Duodenal mucosa (tissue), 2 donors: ENCODE data around the gene OSER1.

Experiments used
- H3K27ac ChIP-seq: one replicate; pipeline ENCODE4 v1.7.0; 2013; ENCODE audit warnings: low read depth, low read length
- H3K27me3 ChIP-seq, 2 donors: one replicate each; pipeline ENCODE4 v1.7.0; 2013; ENCODE audit warnings: low read length in 2 of 2, control low read depth in 1 of 2; ENCODE audit not compliant: insufficient read depth in 2 of 2, control insufficient read depth in 1 of 2
- H3K36me3 ChIP-seq, 2 donors: one replicate each; pipeline ENCODE4 v1.7.0; 2013; ENCODE audit warnings: low read length in 2 of 2, control low read depth in 1 of 2; ENCODE audit not compliant: insufficient read depth in 2 of 2, control insufficient read depth in 1 of 2
- H3K4me1 ChIP-seq, 2 donors: one replicate each; pipeline ENCODE4 v1.7.0; 2013; ENCODE audit warnings: low read length in 2 of 2, control low read depth in 1 of 2; ENCODE audit not compliant: insufficient read depth in 2 of 2, control insufficient read depth in 1 of 2
- H3K4me3 ChIP-seq, 2 donors: one replicate each; pipeline ENCODE4 v1.7.0; 2013; ENCODE audit warnings: low read length in 2 of 2, low read depth in 1 of 2
- H3K9ac ChIP-seq, 2 donors: one replicate each; pipeline ENCODE4 v1.7.0; 2013; ENCODE audit warnings: low read length in 2 of 2, low read depth in 1 of 2
- H3K9me3 ChIP-seq, 2 donors: one replicate each; pipeline ENCODE4 v1.7.0; 2013; ENCODE audit warnings: low read length in 2 of 2, control low read depth in 1 of 2; ENCODE audit not compliant: control insufficient read depth in 1 of 2

Gene OSER1

DNA sequence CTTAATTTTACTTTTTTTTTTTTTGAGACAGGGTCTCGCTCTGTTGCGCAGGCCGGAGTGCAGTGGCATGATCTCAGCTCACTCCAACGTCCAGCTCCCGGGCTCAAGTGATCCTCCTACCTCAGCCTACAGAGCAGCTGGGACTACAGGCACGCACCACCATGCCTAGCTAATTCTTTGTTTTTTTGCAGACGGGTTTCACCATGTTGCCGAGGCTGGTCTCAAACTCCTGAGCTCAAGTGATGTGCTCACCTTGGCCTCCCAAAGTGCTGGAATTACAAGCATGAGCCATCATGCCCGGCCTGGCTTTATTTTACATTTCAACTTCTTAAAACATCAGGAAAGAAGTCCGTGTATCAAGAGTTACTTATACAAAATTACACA lies 5.7 kb downstream of the OSER1 start:
- Histone ChIP-seq H3K9ac (no peak overlapping the region), H3K36me3 (peaks cover 16 to 53% of the 10 kb centered on the region in 2 donors), H3K9me3 (no peaks in the 10 kb centered on the region), H3K27me3 (no peaks in the 10 kb centered on the region), H3K4me1 (peaks cover 26 to 36% of the 10 kb centered on the region in 2 donors), H3K27ac (no peak overlapping the region), H3K4me3 (no peak overlapping the region)

DNA sequence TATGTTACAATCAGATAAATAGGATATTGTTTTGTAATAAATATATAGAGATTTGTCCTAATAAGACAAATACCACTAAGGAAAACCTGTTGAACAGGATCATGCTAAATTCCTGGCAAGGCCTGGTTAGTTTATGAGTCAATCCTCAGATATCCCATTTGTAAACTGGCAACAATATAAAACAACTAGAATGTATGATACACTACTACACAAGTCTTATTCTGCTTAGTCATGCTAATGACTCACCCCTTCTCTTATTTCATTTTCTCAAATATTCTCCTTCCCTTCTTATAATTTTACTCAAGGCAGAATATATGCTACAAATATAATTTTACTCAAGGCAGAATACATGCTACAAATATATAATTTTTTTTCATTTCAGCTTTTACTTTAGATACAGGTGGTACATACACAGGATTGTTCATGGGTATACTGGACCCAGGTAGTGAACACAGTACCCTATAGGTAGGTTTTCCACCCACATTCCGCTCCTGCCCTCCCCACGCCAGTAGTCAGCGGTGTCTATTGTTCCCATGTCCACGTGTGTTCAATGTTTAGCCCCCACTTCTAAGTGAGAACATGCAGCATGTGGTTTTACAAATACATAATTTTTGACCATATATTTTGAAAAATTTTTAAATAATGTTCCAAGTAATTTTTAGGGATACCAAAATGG lies 6.3 kb downstream of the OSER1 start:
- Histone ChIP-seq H3K27me3 (no peaks in the 10 kb centered on the region), H3K9ac (no peak overlapping the region), H3K36me3 (peaks cover 21 to 58% of the 10 kb centered on the region in 2 donors), H3K4me1 (peaks cover 22 to 31% of the 10 kb centered on the region in 2 donors), H3K9me3 (no peaks in the 10 kb centered on the region), H3K4me3 (no peak overlapping the region), H3K27ac (no peak overlapping the region)

DNA sequence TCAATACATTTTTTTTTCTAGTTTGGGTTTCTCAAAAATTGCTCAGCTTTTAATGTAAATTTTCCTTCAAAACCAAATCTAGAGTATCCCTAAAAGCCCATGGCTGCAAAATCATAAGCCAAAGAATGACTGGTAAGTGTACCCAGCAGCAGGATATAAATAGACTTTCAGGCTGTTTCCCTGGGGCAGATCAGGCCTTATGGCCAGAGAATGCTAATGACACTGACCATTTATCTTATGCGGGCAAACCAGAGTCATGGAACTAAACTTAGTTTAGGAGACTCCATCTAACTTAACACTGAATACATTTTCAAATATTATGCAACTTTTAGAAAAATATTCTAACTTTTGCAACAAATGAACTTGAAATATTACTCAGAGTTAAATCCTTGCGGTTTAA lies 7.4 kb downstream of the OSER1 start:
- H3K36me3 ChIP-seq: peaks cover 23 to 66% of the 10 kb centered on the region in 2 donors
- H3K27ac ChIP-seq: no peak overlapping the region
- H3K4me1 ChIP-seq: peaks cover 15 to 20% of the 10 kb centered on the region in 2 donors
- H3K9me3 ChIP-seq: no peaks in the 10 kb centered on the region
- no peaks in the 10 kb centered on the region for H3K27me3 ChIP-seq
- no peak overlapping the region for H3K9ac ChIP-seq
- no peak overlapping the region for H3K4me3 ChIP-seq

DNA sequence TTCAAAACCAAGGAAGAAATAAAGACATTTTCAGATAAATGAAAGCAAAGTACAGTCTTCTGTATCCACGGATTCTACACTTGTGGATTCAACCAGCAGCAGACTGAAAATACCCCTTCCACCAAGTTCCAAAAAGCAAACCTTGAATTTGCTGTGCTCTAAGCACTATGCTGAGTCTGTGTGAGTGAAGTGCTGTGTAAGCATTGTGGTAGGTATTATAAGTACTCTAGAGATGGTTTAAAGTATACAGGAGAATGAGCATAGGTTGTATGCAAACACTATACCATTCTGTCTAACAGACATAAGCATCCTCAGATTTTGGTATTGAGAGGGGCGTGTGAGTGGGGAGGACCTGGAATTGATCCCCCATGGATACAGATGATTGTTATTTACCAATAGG lies 9.6 kb downstream of the OSER1 start:
- no peak overlapping the region for H3K4me3 ChIP-seq
- H3K27ac ChIP-seq: no peak overlapping the region
- H3K9me3 ChIP-seq: no peaks in the 10 kb centered on the region
- no peaks in the 10 kb centered on the region for H3K27me3 ChIP-seq
- H3K9ac ChIP-seq: no peak overlapping the region
- peaks cover under 1 to 4% of the 10 kb centered on the region in 2 donors for H3K4me1 ChIP-seq
- peaks cover 39 to 79% of the 10 kb centered on the region in 2 donors for H3K36me3 ChIP-seq

DNA sequence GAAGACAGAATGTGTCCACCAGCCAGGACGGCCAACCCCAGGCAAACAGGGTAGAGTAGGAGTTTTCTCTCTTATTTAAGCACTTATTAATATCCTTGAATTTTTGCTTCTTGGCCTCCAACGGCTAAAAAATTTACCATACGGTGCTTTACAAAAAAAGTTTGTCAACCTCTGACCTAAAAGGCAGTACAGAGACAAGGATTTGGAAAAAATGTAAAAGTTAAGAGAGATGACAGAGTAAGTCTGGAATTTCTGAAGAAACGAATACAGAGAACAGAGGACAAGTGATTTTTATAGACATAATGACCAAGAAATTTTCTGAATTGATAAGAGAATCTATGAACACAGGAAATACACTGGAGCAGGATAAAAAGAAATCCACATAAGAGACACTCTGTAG lies 10.2 kb downstream of the OSER1 start:
- H3K36me3 ChIP-seq: peaks cover 39 to 73% of the 10 kb centered on the region in 2 donors
- no peak overlapping the region for H3K4me3 ChIP-seq
- H3K4me1 ChIP-seq: peaks cover 0 to 4% of the 10 kb centered on the region in 2 donors
- H3K9ac ChIP-seq: no peak overlapping the region
- no peaks in the 10 kb centered on the region for H3K27me3 ChIP-seq
- H3K27ac ChIP-seq: no peak overlapping the region
- H3K9me3 ChIP-seq: no peaks in the 10 kb centered on the region

DNA sequence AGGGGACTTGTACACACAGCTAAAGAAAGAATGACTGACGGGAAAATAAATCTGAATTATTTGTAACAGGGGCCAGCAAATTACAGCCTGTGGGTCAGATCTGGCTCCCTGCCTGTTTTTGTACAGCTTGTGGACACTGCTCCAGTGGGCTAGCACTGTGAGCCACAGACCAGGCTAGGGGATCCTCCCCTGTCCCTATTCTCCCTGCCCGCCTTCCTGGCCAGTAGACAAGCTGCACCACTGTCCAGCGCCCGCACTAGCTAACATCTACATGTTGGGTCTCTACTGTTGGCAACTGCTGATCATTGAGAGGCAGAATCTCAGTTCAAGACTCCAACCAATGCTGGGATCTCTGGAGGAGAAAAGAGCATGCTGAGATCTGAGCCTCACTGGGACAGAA lies 10.7 kb downstream of the OSER1 start:
- no peak overlapping the region for H3K9ac ChIP-seq
- no peak overlapping the region for H3K4me3 ChIP-seq
- H3K36me3 ChIP-seq: peaks cover 39 to 69% of the 10 kb centered on the region in 2 donors
- no peak overlapping the region for H3K27ac ChIP-seq
- H3K9me3 ChIP-seq: no peaks in the 10 kb centered on the region
- no peaks in the 10 kb centered on the region for H3K27me3 ChIP-seq
- peaks cover 0 to 4% of the 10 kb centered on the region in 2 donors for H3K4me1 ChIP-seq

DNA sequence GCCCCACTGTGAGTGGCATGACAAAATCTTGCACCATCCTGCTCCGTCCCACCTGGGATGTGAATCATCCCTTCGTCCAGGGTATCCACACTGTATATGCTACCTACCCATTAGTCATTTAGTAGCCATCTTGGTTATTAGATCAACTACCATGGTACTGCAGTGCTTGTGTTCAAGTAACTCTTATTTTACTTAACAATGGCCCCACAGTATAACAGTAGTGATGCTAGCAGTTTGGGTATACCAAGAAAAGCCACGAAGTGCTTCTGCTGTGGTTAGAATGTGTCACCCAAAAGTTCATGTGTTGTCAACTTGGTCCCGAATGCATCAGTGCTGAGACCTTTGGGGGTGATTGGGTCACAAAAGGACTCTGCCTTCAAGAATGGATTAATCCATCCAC lies 11.7 kb downstream of the OSER1 start:
- H3K9me3 ChIP-seq: no peaks in the 10 kb centered on the region
- H3K36me3 ChIP-seq: peaks cover 39 to 65% of the 10 kb centered on the region in 2 donors
- H3K9ac ChIP-seq: no peak overlapping the region
- no peaks in the 10 kb centered on the region for H3K27me3 ChIP-seq
- H3K4me3 ChIP-seq: no peak overlapping the region
- no peak overlapping the region for H3K27ac ChIP-seq
- H3K4me1 ChIP-seq: no peaks in the 10 kb centered on the region

DNA sequence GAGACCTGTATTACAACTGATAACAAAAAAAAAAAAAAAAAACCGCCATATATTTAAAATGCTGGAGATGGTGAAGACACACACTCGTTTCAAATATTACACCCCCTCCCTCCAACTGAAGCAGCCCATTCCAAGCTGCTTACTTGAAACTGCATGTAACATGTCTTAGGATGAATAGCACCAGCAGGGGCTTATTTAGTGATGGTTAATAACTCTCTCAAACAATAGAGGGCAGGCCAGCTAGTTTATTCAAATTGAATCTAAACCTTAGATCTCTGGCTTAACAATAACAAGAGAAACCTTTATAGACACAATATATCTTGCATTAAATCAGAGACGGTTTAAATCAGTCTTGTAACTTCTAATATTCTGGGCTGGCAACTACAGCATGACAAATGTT lies 14.3 kb downstream of the OSER1 start:
- H3K36me3 ChIP-seq: peaks cover 27 to 44% of the 10 kb centered on the region in 2 donors
- H3K27ac ChIP-seq: no peak overlapping the region
- H3K9me3 ChIP-seq: no peaks in the 10 kb centered on the region
- no peak overlapping the region for H3K9ac ChIP-seq
- no peaks in the 10 kb centered on the region for H3K4me1 ChIP-seq
- H3K27me3 ChIP-seq: no peaks in the 10 kb centered on the region
- no peak overlapping the region for H3K4me3 ChIP-seq

DNA sequence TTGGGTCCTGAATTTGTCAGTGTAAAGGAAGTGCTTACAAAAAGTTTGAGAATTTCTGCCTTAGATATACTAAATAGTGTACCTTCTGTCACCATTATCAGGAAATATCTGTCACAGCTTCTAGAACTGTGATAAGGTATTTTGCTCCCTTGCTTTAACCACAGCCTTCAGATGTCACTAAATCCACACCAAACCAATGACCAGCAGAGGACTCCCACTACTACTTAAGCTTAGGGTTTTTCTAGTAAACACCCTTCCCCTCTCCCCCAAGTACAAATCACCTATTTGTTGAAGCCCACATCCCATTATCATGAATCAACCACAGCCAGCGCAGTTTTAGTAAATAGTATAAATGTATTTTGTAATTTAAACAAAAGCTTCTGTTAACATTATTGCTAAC lies 15.0 kb downstream of the OSER1 start:
- Histone ChIP-seq H3K36me3 (peaks cover 27 to 38% of the 10 kb centered on the region in 2 donors), H3K4me3 (no peak overlapping the region), H3K27ac (no peak overlapping the region), H3K9me3 (no peaks in the 10 kb centered on the region), H3K4me1 (no peaks in the 10 kb centered on the region), H3K9ac (no peak overlapping the region), H3K27me3 (no peaks in the 10 kb centered on the region)

DNA sequence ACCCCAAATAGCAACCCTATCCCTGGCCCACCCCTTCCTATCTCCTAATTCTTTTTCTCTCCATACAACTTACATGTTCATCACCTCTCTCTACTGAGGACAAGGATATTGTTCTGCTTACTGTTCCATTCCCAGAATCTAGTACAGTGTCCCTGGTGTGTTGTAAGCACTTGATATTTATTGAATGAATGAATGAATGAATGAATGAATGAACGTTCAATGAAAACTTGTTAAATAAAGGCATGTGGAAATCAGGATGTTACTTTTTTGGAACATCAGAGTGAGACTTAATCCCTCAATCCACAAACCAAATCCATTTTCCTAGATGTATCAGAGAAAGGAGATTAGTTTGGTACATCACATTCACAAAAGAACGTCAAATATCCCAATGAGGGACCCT lies 16.8 kb downstream of the OSER1 start:
- peaks cover 15 to 20% of the 10 kb centered on the region in 2 donors for H3K36me3 ChIP-seq
- no peaks in the 10 kb centered on the region for H3K4me1 ChIP-seq
- H3K9me3 ChIP-seq: no peaks in the 10 kb centered on the region
- H3K27me3 ChIP-seq: no peaks in the 10 kb centered on the region
- H3K27ac ChIP-seq: no peak overlapping the region
- H3K4me3 ChIP-seq: no peak overlapping the region
- no peak overlapping the region for H3K9ac ChIP-seq
